ENCODE measurements around the gene SMAD9. TPM values are rescaled to one million over a fixed set of nuclear protein-coding genes. Genes with fewer than 3 reads are reported as not detected.

Gene SMAD9
- total RNA-seq = 1 to 10 TPM; 6.5 to 7.8 TPM

DNA sequence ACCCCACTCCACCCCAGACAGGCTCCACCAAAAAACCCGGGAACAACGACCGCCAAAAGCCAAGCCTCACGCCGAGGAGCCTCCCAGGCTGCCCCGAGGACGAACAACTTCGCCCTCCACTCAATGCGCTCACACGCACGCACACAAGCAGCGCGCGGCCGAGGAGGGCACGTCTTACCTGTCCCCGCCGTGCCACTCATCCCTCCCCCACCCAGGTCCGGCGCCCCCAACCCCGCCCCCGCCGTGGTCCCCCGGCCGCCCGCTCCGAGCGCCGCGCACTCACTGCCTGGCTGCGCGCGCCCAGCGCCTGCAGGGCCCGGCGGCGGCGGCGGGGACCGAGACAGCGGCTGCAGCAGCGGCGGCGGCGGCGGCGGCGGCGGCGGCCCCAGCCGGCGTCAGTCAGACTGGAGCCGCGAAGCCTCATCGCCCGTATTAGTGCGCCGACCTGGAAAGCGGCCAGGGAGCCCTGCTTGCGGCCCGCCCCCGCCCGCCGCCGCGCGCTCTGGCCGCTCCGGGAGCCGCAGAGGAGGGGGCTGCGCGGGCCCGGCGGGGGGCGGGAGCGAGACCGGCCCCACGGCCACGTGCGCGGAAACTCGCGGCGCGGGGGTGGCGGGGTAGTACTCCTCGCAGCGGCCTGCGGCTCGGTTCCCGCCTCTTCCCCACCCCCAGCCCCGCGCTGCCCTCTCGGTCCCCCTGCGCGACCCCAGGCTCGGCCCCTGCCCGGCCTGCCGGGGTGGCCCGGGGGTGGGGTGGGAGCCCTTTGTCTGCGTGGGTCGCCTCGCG lies at the start of gene SMAD9:
Gene SMAD9, minus strand, starts transcription at position 406 of the 783 bp plus-strand sequence. CDS start 40,549 bp downstream, outside the sequence.
- Histone ChIP-seq H3K4me1 (no peaks in the 10 kb centered on the region), H3K9ac (ENCODE audit: low read depth in 2 of 2, low read length in 2 of 2) (peak within 1 kb of the TSS; percentile 31 to 44), H3K9me3 (no peaks in the 10 kb centered on the region), H3K4me3 (peak within 1 kb of the TSS; percentile 48), H3K36me3 (no peaks in the 10 kb centered on the region), H3K27me3 (no peaks in the 10 kb centered on the region), H3K27ac (peak within 1 kb of the TSS; percentile 24)
- DNase-seq = peak; percentile 64
- intact Hi-C loops (cut with DNase I) = no loop called here
- TF ChIP-seq CTCF (IDR thresholded peaks at IDR 0.05) = no peak

DNA sequence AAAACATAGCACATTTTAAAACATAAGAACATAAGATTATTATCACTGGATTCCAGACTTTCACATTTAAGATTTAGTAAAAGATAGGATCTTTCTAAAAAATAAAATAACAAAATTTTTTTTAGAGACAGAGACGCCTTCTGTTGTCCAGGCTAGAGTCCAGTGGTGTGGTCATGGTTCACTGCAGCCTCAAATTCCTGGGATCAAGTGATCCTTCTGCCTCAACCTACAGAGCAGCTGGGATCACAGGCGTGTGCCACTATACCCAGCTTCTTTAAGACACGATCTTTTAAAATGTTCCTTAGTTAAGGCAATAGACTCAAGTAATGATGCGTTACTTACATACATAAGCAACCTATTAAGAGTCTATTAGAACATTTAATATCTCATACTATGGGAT lies 46.4 kb upstream of the SMAD9 start:
- H3K27me3 ChIP-seq = no peaks in the 10 kb centered on the region
- no peak for TF ChIP-seq CTCF (IDR thresholded peaks at IDR 0.05)
- intact Hi-C loops (cut with DNase I) = no loop called here
- H3K27ac ChIP-seq = no peak overlapping the region
- H3K9me3 ChIP-seq = no peaks in the 10 kb centered on the region
- no peak overlapping the region for H3K9ac ChIP-seq (ENCODE audit: low read depth in 2 of 2, low read length in 2 of 2)
- no peaks in the 10 kb centered on the region for H3K4me1 ChIP-seq
- no peaks in the 10 kb centered on the region for H3K36me3 ChIP-seq
- no peak overlapping the region for H3K4me3 ChIP-seq
- DNase-seq = no peak

DNA sequence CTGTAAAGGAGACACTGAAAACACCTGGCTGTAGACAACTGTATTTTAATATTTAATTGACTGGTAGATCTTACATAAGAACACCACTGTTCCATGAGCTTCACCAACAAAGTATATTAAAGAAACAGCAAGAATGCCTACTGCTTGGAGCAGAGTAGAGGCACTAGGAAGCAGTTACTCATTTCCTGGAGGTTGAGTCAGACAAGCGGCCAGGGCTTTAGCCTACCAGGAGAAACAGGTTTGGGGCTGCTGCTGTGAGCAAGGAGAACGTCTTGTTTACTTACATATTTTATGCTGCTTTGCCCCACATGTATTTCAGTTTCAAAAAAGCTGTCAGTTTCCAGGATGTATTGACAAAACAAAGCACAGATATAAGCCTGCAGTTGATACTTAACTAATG lies 45.7 kb upstream of the SMAD9 start:
- intact Hi-C loops (cut with DNase I) = no loop called here
- no peak for DNase-seq
- Histone ChIP-seq H3K4me1 (no peaks in the 10 kb centered on the region), H3K36me3 (no peaks in the 10 kb centered on the region), H3K9me3 (no peaks in the 10 kb centered on the region), H3K4me3 (no peak overlapping the region), H3K9ac (ENCODE audit: low read depth in 2 of 2, low read length in 2 of 2) (no peak overlapping the region), H3K27me3 (no peaks in the 10 kb centered on the region), H3K27ac (no peak overlapping the region)
- no peak for TF ChIP-seq CTCF (IDR thresholded peaks at IDR 0.05)

GRCh38 chr13:36959456-36960116 lies 39.5 kb upstream of the SMAD9 start:
- no peak for DNase-seq

DNA sequence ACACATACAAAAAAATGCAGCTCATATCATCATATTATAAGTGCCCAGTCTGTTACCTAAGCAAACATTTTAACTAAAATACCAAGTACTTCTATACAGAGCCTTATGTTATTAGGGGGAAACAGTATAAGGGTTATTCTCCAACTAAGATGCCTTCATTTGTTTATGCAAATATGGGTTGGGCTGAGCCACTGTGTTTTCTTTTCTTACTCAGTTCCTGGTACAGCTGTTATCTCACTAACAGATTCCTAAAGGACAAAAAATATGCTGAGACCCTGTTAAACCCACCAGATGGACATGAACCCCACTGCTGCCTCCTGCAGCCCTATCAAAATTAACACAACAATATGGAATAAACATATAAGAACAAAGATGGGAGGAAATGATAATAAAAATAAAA lies 34.5 kb upstream of the SMAD9 start:
- DNase-seq = no peak
- no peak overlapping the region for H3K9ac ChIP-seq (ENCODE audit: low read depth in 2 of 2, low read length in 2 of 2)
- H3K27ac ChIP-seq = no peak overlapping the region
- intact Hi-C loops (cut with DNase I) = no loop called here
- no peaks in the 10 kb centered on the region for H3K4me1 ChIP-seq
- TF ChIP-seq CTCF (IDR thresholded peaks at IDR 0.05) = no peak
- no peaks in the 10 kb centered on the region for H3K9me3 ChIP-seq
- no peak overlapping the region for H3K4me3 ChIP-seq
- H3K36me3 ChIP-seq = no peaks in the 10 kb centered on the region
- H3K27me3 ChIP-seq = no peaks in the 10 kb centered on the region

More at GRCh38 chr13:36959456-36960116, 39.5 kb upstream of the SMAD9 start:
- Histone ChIP-seq H3K4me1 (no peaks in the 10 kb centered on the region), H3K27me3 (no peaks in the 10 kb centered on the region), H3K4me3 (no peak overlapping the region), H3K9me3 (no peaks in the 10 kb centered on the region), H3K9ac (ENCODE audit: low read depth in 2 of 2, low read length in 2 of 2) (no peak overlapping the region), H3K36me3 (no peaks in the 10 kb centered on the region), H3K27ac (no peak overlapping the region)
- TF ChIP-seq CTCF (IDR thresholded peaks at IDR 0.05) = no peak
- intact Hi-C loops (cut with DNase I) = no loop called here
